GM18951 (cell line): ENCODE data around the gene GRIN1.

Source experiments
- POLR2A ChIP-seq: IDR thresholded peaks from 4 replicates; pipeline ENCODE4 v1.6.1; 2011; ENCODE audit warnings: mild to moderate bottlenecking; ENCODE audit not compliant: insufficient read length, insufficient read depth; ENCODE audit errors: extremely low read depth
- in situ Hi-C: fragments of 300-500 bp; cut with MboI; formaldehyde crosslinking; loops from one replicate; pipeline ENCODE4 v1.12.0; 2022; ENCODE audit warnings: low sequenced_read_pairs, mixed read lengths, inconsistent platforms; ENCODE audit not compliant: unreplicated experiment

The GRIN1 gene

GRCh38 chr9:137138722-137139467, at the start of gene GRIN1:
TSS of gene GRIN1 (plus strand) at chr9:137139154. CDS start at chr9:137139487, 333 bp downstream.
- in situ Hi-C loops = no loop called here
- no peak for TF ChIP-seq POLR2A

- in situ Hi-C loops = no loop called here
These were observed 49.6 kb upstream of the GRIN1 start for GRCh38 chr9:137089232-137089947.

GRCh38 chr9:137095664-137096517, 43.1 kb upstream of the GRIN1 start:
- in situ Hi-C loops = no loop called here
- peak; percentile 33 for TF ChIP-seq POLR2A

More at GRCh38 chr9:137089232-137089947, 49.6 kb upstream of the GRIN1 start:
- TF ChIP-seq POLR2A = no peak

- TF ChIP-seq POLR2A = no peak
- in situ Hi-C loops = no loop called here
These were observed 42.0 kb upstream of the GRIN1 start for GRCh38 chr9:137096785-137097546.

- in situ Hi-C loops = no loop called here
- TF ChIP-seq POLR2A = no peak
These were observed 41.0 kb upstream of the GRIN1 start for GRCh38 chr9:137097761-137098462.

- TF ChIP-seq POLR2A = no peak
- in situ Hi-C loops = no loop called here
These were observed 39.7 kb upstream of the GRIN1 start for GRCh38 chr9:137099231-137099630.

- in situ Hi-C loops = no loop called here
- no peak for TF ChIP-seq POLR2A
These were observed 35.6 kb upstream of the GRIN1 start for GRCh38 chr9:137103206-137103999.

- in situ Hi-C loops = no loop called here
- TF ChIP-seq POLR2A = no peak
These were observed 32.9 kb upstream of the GRIN1 start for GRCh38 chr9:137105814-137106661.

GRCh38 chr9:137106662-137107250, 32.2 kb upstream of the GRIN1 start:
- TF ChIP-seq POLR2A = no peak
- in situ Hi-C loops = no loop called here

- in situ Hi-C loops = no loop called here
- TF ChIP-seq POLR2A = peak; percentile 15
These were observed 31.5 kb upstream of the GRIN1 start for GRCh38 chr9:137107312-137107921.
